GM12878 (cell line): ENCODE results near the gene SMOC1. TPM values are rescaled to one million over a fixed set of nuclear protein-coding genes. Genes with fewer than 3 reads are reported as not detected.

Experiments
- ATAC-seq: fragments of 200-7000 bp; cut with Tn5 transposase; 3 replicates; pipeline ENCODE4 v1.9.1; 2020; ENCODE audit warnings: mild to moderate bottlenecking, moderate library complexity
- BruUV-seq: library from RNA; stranded (reverse); fragments of 400-500 nt; replicated peaks from 2 replicates; lab custom pipeline; 2021; lab: Mats Ljungman, UMichigan
- CTCF ChIA-PET: fragments of 300-600 bp; sonication (Branson Sonifier 250); formaldehyde crosslinking; extraction: SDS; loops from one replicate; lab custom pipeline; 2021; ENCODE audit warnings: inconsistent platforms; lab: Yijun Ruan, JAX
- POLR2A ChIA-PET: fragments of 350-600 bp; formaldehyde crosslinking; extraction: SDS; loops from one replicate; lab custom pipeline; 2021; ENCODE audit warnings: inconsistent platforms; lab: Charles Lee
- RAD21 ChIA-PET: fragments of 300-600 bp; sonication (Branson Sonifier 250); formaldehyde crosslinking; loops from one replicate; lab custom pipeline; 2023; ENCODE audit warnings: antibody characterized with exemption; ENCODE audit not compliant: unreplicated experiment; lab: Charles Lee
- SMC1A ChIA-PET: fragments of 300-600 bp; sonication (Branson Sonifier 250); formaldehyde crosslinking; loops from one replicate; lab custom pipeline; 2023; ENCODE audit not compliant: unreplicated experiment, uncharacterized antibody; lab: Charles Lee
- DNase-seq: peaks from one replicate; pipeline ENCODE4 v3.0.0-alpha.2; 2011; ENCODE audit warnings: low read depth, low spot score
- FAIRE-seq: peaks from 3 replicates; lab custom pipeline; 2011; peaks lifted over from hg19 to GRCh38; lab: Jason Lieb, UNC
- H2AFZ ChIP-seq: 2 replicates; pipeline ENCODE4 v1.6.0; 2011; ENCODE audit warnings: low read depth, low read length, control low read depth; ENCODE audit not compliant: control insufficient read depth
- H3K27ac ChIP-seq: 2 replicates; pipeline ENCODE4 v1.5.1; 2011; ENCODE audit warnings: control low read depth; ENCODE audit not compliant: control insufficient read depth, insufficient read depth
- H3K27me3 ChIP-seq, 2 experiments: replicated peaks in 1 of 2; 2 replicates each; pipeline versions ENCODE4 v1.6.0 to v1.6.1; 2011; ENCODE audit warnings: low read length in 1 of 2; ENCODE audit not compliant: control insufficient read depth in 2 of 2, insufficient read depth in 2 of 2
- H3K36me3 ChIP-seq, 2 experiments: 2 replicates each; pipeline ENCODE4 v1.5.1; 2011; ENCODE audit warnings: low read length in 1 of 2; ENCODE audit not compliant: control insufficient read depth in 2 of 2, insufficient read depth in 2 of 2
- H3K4me1 ChIP-seq: 2 replicates; pipeline ENCODE4 v1.6.1; 2011; ENCODE audit warnings: mild to moderate bottlenecking, low read length, moderate library complexity, mixed read lengths; ENCODE audit not compliant: control insufficient read depth, insufficient read depth
- H3K4me2 ChIP-seq: 2 replicates; pipeline ENCODE4 v1.6.0; 2011; ENCODE audit warnings: control low read depth; ENCODE audit not compliant: control insufficient read depth, insufficient read depth
- H3K4me3 ChIP-seq: fragments of 200-600 bp; sonication (generic); 2 replicates; pipeline ENCODE4 v1.5.1; 2016
- H3K79me2 ChIP-seq: 2 replicates; pipeline ENCODE4 v1.6.0; 2011; ENCODE audit warnings: low read length; ENCODE audit not compliant: control insufficient read depth, insufficient read depth
- H3K9ac ChIP-seq: 2 replicates; pipeline ENCODE4 v1.8.0; 2011; ENCODE audit warnings: low read length, control low read depth, mixed read lengths; ENCODE audit not compliant: control insufficient read depth, insufficient read depth
- H3K9me3 ChIP-seq: replicated peaks from 3 replicates; pipeline ENCODE4 v1.5.1; 2011; ENCODE audit warnings: mild to moderate bottlenecking, low read length; ENCODE audit not compliant: control insufficient read depth, insufficient read depth
- H4K20me1 ChIP-seq: 2 replicates; pipeline ENCODE4 v1.6.0; 2011; ENCODE audit not compliant: control insufficient read depth, insufficient read depth
- NBN ChIP-seq: fragments of 450-650 bp; IDR thresholded peaks from 2 replicates; pipeline ENCODE4 v1.6.1; 2016
- NRF1 ChIP-seq: conservative IDR thresholded peaks from 2 replicates; pipeline ENCODE4 v1.6.1; 2011; ENCODE audit warnings: mild to moderate bottlenecking, low read depth, low read length, improper control_type of control experiment
- PAX8 ChIP-seq: fragments of 450-650 bp; IDR thresholded peaks from 2 replicates; pipeline ENCODE4 v1.6.1; 2017; ENCODE audit warnings: mild to moderate bottlenecking, moderate library complexity
- POLR2AphosphoS5 ChIP-seq: IDR thresholded peaks from 2 replicates; pipeline ENCODE4 v1.6.1; 2011; ENCODE audit warnings: mild to moderate bottlenecking, low read length, inconsistent platforms
- RAD21 ChIP-seq: IDR thresholded peaks from 2 replicates; pipeline ENCODE4 v1.6.1; 2011; ENCODE audit warnings: mild to moderate bottlenecking, low read depth, low read length, moderate library complexity; ENCODE audit not compliant: insufficient read depth
- RUNX3 ChIP-seq: IDR thresholded peaks from 2 replicates; pipeline ENCODE4 v1.6.1; 2012; ENCODE audit warnings: low read length, inconsistent platforms
- ZNF274 ChIP-seq: IDR thresholded peaks from one replicate; pipeline ENCODE4 v1.8.0; 2011; ENCODE audit not compliant: insufficient read length, insufficient read depth
- WGBS: methylation state at CpG from one replicate; pipeline ENCODE4 v1.1.6; 2016; ENCODE audit warnings: low lambda C conversion rate; ENCODE audit not compliant: insufficient replicate concordance, insufficient coverage; ENCODE audit errors: missing lambda C conversion rate; 5-methylcytosine and 5-hydroxymethylcytosine counted together
- in situ Hi-C: fragments of 300-500 bp; cut with MboI; formaldehyde crosslinking; loops from 9 replicates; pipeline ENCODE4 v1.14.3; 2018; ENCODE audit warnings: mixed read lengths
- intact Hi-C: fragments of 100-400 bp; cut with micrococcal nuclease; formaldehyde crosslinking; loops from one replicate; pipeline ENCODE4 v1.14.2; 2022; ENCODE audit not compliant: unreplicated experiment
- polyA plus RNA-seq, 11 experiments: library from polyadenylated mRNA; depleted of rRNA in 4 of 11; unstranded in 6 of 11; stranded (reverse) in 5 of 11; fragments of >200 nt; fragmentation: Nextera tagmentation in 4 of 11; fragmentation: Illumina TruSeq in 1 of 11; extraction: Ambion mirVana in 4 of 11; extraction: Trizol in 1 of 11; gene quantifications; 1 replicate in 1 of 11; 2 replicates in 10 of 11; pipeline versions ENCODE4 v1.2.1 to v1.2.3, GENCODE V29; 2011 to 2016; ENCODE audit warnings: inconsistent platforms in 2 of 11, missing spikeins in 2 of 11, low read depth in 1 of 11
- total RNA-seq, 4 experiments: library from RNA; depleted of rRNA in 3 of 4; stranded (reverse); fragments of >200 nt in 3 of 4; fragmentation: Illumina TruSeq in 1 of 4; extraction: Trizol in 1 of 4; gene quantifications; 2 replicates each; pipeline versions ENCODE4 v1.2.1 to v1.2.3, GENCODE V29; 2013 to 2021
- TF ChIP-seq, protein P1 (sequence below): IDR thresholded peaks from 2 replicates; pipeline ENCODE4 v1.6.1; 2012; ENCODE audit warnings: low read length, inconsistent platforms
- TF ChIP-seq, protein P2 (sequence below): fragments of 450-650 bp; IDR thresholded peaks from 2 replicates; pipeline ENCODE4 v1.6.1; 2018; ENCODE audit warnings: mild to moderate bottlenecking, low read depth, moderate library complexity; ENCODE audit not compliant: partially characterized antibody
- TF ChIP-seq, protein P3 (sequence below): IDR thresholded peaks from 2 replicates; pipeline ENCODE4 v1.6.1; 2012; ENCODE audit warnings: low read depth, low read length, improper control_type of control experiment
- TF ChIP-seq, protein P4 (sequence below): IDR thresholded peaks from 2 replicates; pipeline ENCODE4 v1.6.1; 2012; ENCODE audit warnings: low read depth, low read length, improper control_type of control experiment

The SMOC1 gene
- total and polyA plus RNA-seq, 10 of the 15 experiments (the other 5 are each of a cell fraction or from before 2014, with no cell fraction given), result 0.03 to 0.26 (median 0.14) TPM; not detected in 7

DNA sequence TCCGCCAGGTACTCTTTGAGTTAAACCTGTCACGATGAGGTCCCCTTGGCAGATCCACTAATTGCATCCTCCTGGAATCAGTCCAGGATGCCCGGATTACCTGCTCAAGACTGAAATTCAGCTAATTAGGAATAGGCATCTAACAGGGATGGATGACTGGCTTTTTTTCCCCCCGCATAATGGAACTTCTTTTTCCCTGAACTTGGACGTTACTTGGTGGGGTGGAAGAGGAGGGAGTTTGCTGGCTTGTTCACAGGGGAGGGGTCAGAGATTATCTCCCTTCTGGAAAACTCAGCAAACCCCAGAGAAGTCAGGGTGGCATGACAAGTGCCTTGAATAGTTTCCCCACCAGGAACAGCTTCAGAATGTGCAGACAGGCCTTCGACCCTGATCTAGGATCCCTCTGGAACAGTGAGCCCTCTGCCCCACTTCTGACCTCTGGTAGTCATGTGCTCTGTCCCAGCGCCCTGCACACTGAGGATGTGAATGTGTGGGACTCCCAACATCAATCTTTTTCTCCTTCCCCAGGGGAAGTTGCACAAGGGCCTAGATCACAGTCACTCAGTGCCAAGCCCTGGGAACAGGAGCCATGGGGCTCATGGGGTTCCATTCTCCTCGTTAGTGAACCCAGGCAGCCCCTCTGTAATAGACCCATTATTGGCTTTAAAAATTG, 142.5 kb downstream of the SMOC1 start:
- RAD21 ChIA-PET, result no interaction called here
- Histone ChIP-seq H3K79me2 (no peaks in the 10 kb centered on the region), H2AFZ (no peak overlapping the region), H3K9ac (no peak overlapping the region), H3K27ac (no peak overlapping the region), H3K36me3 (no peaks in the 10 kb centered on the region), H3K4me2 (no peak overlapping the region), H4K20me1 (no peaks in the 10 kb centered on the region; the same call in 1 of the 2 replicates), H3K4me3 (no peak overlapping the region), H3K27me3 (no peaks in the 10 kb centered on the region; a peak in 1 of 4 replicates), H3K4me1 (peaks cover 17% of the 10 kb centered on the region), H3K9me3 (no peaks in the 10 kb centered on the region)
- no peak for FAIRE-seq
- CTCF ChIA-PET, result no interaction called here
- POLR2A ChIA-PET, result no interaction called here
- no peak for ATAC-seq
- TF ChIP-seq PAX8, result no peak
- TF ChIP-seq, protein P1, sequence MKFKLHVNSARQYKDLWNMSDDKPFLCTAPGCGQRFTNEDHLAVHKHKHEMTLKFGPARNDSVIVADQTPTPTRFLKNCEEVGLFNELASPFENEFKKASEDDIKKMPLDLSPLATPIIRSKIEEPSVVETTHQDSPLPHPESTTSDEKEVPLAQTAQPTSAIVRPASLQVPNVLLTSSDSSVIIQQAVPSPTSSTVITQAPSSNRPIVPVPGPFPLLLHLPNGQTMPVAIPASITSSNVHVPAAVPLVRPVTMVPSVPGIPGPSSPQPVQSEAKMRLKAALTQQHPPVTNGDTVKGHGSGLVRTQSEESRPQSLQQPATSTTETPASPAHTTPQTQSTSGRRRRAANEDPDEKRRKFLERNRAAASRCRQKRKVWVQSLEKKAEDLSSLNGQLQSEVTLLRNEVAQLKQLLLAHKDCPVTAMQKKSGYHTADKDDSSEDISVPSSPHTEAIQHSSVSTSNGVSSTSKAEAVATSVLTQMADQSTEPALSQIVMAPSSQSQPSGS, result no peak
- no peak for TF ChIP-seq RAD21
- no peak for TF ChIP-seq RUNX3
- TF ChIP-seq POLR2AphosphoS5, result no peak
- TF ChIP-seq, protein P2, sequence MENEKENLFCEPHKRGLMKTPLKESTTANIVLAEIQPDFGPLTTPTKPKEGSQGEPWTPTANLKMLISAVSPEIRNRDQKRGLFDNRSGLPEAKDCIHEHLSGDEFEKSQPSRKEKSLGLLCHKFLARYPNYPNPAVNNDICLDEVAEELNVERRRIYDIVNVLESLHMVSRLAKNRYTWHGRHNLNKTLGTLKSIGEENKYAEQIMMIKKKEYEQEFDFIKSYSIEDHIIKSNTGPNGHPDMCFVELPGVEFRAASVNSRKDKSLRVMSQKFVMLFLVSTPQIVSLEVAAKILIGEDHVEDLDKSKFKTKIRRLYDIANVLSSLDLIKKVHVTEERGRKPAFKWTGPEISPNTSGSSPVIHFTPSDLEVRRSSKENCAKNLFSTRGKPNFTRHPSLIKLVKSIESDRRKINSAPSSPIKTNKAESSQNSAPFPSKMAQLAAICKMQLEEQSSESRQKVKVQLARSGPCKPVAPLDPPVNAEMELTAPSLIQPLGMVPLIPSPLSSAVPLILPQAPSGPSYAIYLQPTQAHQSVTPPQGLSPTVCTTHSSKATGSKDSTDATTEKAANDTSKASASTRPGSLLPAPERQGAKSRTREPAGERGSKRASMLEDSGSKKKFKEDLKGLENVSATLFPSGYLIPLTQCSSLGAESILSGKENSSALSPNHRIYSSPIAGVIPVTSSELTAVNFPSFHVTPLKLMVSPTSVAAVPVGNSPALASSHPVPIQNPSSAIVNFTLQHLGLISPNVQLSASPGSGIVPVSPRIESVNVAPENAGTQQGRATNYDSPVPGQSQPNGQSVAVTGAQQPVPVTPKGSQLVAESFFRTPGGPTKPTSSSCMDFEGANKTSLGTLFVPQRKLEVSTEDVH, result no peak
- TF ChIP-seq, protein P3, sequence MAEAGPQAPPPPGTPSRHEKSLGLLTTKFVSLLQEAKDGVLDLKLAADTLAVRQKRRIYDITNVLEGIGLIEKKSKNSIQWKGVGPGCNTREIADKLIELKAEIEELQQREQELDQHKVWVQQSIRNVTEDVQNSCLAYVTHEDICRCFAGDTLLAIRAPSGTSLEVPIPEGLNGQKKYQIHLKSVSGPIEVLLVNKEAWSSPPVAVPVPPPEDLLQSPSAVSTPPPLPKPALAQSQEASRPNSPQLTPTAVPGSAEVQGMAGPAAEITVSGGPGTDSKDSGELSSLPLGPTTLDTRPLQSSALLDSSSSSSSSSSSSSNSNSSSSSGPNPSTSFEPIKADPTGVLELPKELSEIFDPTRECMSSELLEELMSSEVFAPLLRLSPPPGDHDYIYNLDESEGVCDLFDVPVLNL, result no peak
- TF ChIP-seq, protein P4, sequence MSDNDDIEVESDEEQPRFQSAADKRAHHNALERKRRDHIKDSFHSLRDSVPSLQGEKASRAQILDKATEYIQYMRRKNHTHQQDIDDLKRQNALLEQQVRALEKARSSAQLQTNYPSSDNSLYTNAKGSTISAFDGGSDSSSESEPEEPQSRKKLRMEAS, result no peak
- no peak for TF ChIP-seq NBN
- no peak for TF ChIP-seq NRF1
- TF ChIP-seq ZNF274, result no peak
- 36% methylated on average over 8 of the region's 8 CpGs for WGBS
- intact Hi-C loops (no loop called here), in situ Hi-C loops (loop anchor here (10.0 kb wide), 1 partner anchor 437 kb away; no protein-coding TSS in a partner anchor)
- DNase-seq, result no peak
- no TSS peak for BruUV-seq
- SMC1A ChIA-PET, result no interaction called here
